ENCODE measurements around the gene POLA1. TPM values are rescaled to one million over a fixed set of nuclear protein-coding genes. Genes with fewer than 3 reads are reported as not detected.
"Not testable (repeated sequence)": the region's sequence is repeated elsewhere in the genome, so short reads cannot be mapped to it uniquely, and the experiment has no call there.

Gene POLA1
- total RNA-seq, 1 donor from 2014 or later: 12.3 TPM

- H3K4me3 ChIP-seq: no peak overlapping the region
- H3K27ac ChIP-seq: no peak overlapping the region
- TF ChIP-seq CTCF (IDR thresholded peaks at IDR 0.05): no peak
- no peak for ATAC-seq
- H3K27me3 ChIP-seq (ENCODE audit: low read depth): no peaks in the 10 kb centered on the region
- H3K9me3 ChIP-seq: no peaks in the 10 kb centered on the region
- no peak for DNase-seq
- no peaks in the 10 kb centered on the region for H3K4me1 ChIP-seq
- intact Hi-C loops (cut with DNase I): no loop called here
- no peaks in the 10 kb centered on the region for H3K36me3 ChIP-seq
These were observed 41.9 kb upstream of the POLA1 start for GRCh38 chrX:24651783-24652182.

GRCh38 chrX:24655679-24656078, 38.0 kb upstream of the POLA1 start:
- H3K9me3 ChIP-seq; H3K4me3 ChIP-seq; ATAC-seq; H3K36me3 ChIP-seq; H3K27me3 ChIP-seq (ENCODE audit: low read depth); H3K27ac ChIP-seq; intact Hi-C loops (cut with DNase I); H3K4me1 ChIP-seq; DNase-seq: not testable (repeated sequence)

- H3K9me3 ChIP-seq: no peaks in the 10 kb centered on the region
- H3K36me3 ChIP-seq: no peaks in the 10 kb centered on the region
- H3K4me1 ChIP-seq: no peaks in the 10 kb centered on the region
- ATAC-seq (no peak), DNase-seq (no peak)
- no peak overlapping the region for H3K4me3 ChIP-seq
- no peaks in the 10 kb centered on the region for H3K27me3 ChIP-seq (ENCODE audit: low read depth)
- intact Hi-C loops (cut with DNase I): no loop called here
- TF ChIP-seq CTCF (IDR thresholded peaks at IDR 0.05): no peak
- H3K27ac ChIP-seq: no peak overlapping the region
These were observed 35.9 kb upstream of the POLA1 start for GRCh38 chrX:24657671-24658386.

GRCh38 chrX:24658421-24658820, 35.3 kb upstream of the POLA1 start:
- intact Hi-C loops (cut with DNase I): no loop called here
- H3K9me3 ChIP-seq: no peaks in the 10 kb centered on the region
- no peak for ATAC-seq

GRCh38 chrX:24659106-24659505, 34.6 kb upstream of the POLA1 start:
- Histone ChIP-seq H3K4me3 (no peak overlapping the region), H3K9me3 (no peaks in the 10 kb centered on the region), H3K36me3 (no peaks in the 10 kb centered on the region), H3K27me3 (ENCODE audit: low read depth) (no peaks in the 10 kb centered on the region), H3K4me1 (no peaks in the 10 kb centered on the region), H3K27ac (no peak overlapping the region)
- DNase-seq (no peak), ATAC-seq (no peak)
- intact Hi-C loops (cut with DNase I): no loop called here
- no peak for TF ChIP-seq CTCF (IDR thresholded peaks at IDR 0.05)

More at GRCh38 chrX:24658421-24658820, 35.3 kb upstream of the POLA1 start:
- Histone ChIP-seq H3K36me3 (no peaks in the 10 kb centered on the region), H3K27ac (no peak overlapping the region), H3K4me3 (no peak overlapping the region), H3K4me1 (no peaks in the 10 kb centered on the region), H3K27me3 (ENCODE audit: low read depth) (no peaks in the 10 kb centered on the region)
- DNase-seq: no peak
- TF ChIP-seq CTCF (IDR thresholded peaks at IDR 0.05): no peak

- ATAC-seq: no peak
- H3K4me1 ChIP-seq: no peaks in the 10 kb centered on the region
- H3K27ac ChIP-seq: no peak overlapping the region
- no peak for TF ChIP-seq CTCF (IDR thresholded peaks at IDR 0.05)
- no peak for DNase-seq
- no peaks in the 10 kb centered on the region for H3K9me3 ChIP-seq
- H3K27me3 ChIP-seq (ENCODE audit: low read depth): no peaks in the 10 kb centered on the region
- H3K36me3 ChIP-seq: no peaks in the 10 kb centered on the region
- intact Hi-C loops (cut with DNase I): no loop called here
- no peak overlapping the region for H3K4me3 ChIP-seq
These were observed 34.1 kb upstream of the POLA1 start for GRCh38 chrX:24659646-24660045.
